GM12873 (cell line): ENCODE results near the gene BMPR1A.

Experiments used
- TF ChIP-seq, protein P1 (sequence below): IDR thresholded peaks from 2 replicates; pipeline ENCODE4 v1.5.1; 2012; ENCODE audit warnings: low read depth, mild to moderate bottlenecking, moderate library complexity, low read length, control low read depth; ENCODE audit not compliant: insufficient read depth; ENCODE audit errors: missing control alignments

BMPR1A gene

DNA sequence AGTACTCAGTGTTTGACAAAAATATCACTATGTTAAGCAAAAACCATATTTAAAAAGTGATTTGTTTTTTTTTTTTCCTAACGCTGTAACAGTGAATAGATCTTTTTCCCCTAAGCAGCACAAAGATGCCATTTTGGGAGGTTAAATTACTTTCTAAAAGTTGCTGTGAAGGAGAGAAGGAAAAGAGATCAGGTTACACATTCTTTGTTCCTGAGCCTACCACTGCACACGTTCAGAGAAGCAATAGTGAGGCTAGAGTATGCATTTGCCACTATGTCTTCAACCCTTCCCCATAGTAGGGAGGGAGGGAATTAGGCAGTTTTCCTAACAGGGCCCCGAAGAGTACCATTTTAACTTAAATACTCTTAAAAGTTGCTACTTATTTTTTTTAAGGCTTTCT is 38.9 kb downstream of the BMPR1A start:
- TF ChIP-seq, protein P1, sequence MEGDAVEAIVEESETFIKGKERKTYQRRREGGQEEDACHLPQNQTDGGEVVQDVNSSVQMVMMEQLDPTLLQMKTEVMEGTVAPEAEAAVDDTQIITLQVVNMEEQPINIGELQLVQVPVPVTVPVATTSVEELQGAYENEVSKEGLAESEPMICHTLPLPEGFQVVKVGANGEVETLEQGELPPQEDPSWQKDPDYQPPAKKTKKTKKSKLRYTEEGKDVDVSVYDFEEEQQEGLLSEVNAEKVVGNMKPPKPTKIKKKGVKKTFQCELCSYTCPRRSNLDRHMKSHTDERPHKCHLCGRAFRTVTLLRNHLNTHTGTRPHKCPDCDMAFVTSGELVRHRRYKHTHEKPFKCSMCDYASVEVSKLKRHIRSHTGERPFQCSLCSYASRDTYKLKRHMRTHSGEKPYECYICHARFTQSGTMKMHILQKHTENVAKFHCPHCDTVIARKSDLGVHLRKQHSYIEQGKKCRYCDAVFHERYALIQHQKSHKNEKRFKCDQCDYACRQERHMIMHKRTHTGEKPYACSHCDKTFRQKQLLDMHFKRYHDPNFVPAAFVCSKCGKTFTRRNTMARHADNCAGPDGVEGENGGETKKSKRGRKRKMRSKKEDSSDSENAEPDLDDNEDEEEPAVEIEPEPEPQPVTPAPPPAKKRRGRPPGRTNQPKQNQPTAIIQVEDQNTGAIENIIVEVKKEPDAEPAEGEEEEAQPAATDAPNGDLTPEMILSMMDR, result no peak

DNA sequence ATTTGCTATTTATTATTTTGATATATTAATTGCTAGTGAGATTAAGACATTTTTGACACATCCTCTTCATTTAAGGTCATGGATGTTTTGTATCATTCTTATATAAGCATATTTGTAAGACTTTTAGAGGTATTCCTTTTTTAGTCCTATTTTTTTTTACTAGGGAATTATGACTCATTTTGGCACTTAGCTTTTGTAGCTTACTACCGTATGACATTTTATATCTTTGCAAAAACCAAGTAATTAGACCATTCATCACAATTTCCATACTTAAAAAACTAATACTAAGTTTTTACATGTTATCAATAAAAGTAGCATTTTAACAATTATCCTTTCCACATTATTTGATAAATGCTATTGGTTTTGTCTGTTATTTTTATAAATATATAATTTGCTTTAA is 41.6 kb downstream of the BMPR1A start:
- TF ChIP-seq, protein P1, result no peak

DNA sequence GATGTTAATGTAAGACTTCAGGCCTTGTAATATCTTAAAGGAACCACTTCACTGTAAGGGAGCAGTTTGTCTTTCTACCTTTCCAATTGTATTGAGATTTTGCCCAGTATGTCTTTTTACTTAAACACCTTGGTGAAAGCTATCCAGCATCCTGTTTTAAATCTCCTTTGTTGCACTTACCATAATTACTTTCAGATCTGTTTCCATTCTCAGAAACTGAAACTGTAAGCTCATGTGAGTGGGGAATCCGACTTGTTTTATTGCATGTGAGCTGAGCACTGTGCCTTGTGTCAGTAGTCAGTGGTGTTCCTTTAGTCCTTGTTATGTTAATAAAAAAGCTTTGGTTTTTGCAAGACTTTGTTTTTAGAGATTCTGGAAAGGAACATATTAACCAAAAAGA is 42.2 kb downstream of the BMPR1A start:
- TF ChIP-seq, protein P1, result no peak

DNA sequence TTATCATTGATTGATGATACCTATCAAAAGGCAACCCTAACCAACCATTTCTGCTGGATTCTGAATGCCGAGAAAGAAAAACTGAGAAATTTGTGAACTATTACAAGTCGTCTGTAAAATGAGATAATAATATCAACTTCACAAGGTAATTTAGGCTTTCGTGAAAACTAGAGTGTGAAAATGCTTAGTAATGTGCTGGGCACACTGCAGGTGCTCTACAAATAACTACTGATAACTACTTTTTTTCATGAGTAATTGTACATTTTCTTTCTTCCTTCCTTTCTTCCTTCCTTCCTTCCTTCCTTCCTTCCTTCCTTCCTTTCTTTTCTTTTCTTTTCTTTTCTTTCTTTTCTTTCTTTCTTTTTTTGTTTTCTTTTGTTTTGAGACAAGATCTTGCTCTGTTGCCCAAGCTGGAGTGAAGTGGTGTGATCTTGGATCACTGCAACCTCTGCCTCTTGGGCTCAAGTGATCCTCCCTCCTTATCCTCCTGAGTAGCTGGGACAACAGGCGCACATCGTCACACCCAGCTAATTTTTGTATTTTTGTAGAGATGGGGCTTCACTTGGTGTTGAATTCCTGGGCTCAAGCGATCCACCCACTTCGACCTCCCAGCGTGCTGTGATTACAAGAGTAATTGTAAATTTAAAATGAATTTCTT is 42.9 kb downstream of the BMPR1A start:
- TF ChIP-seq, protein P1, result no peak

DNA sequence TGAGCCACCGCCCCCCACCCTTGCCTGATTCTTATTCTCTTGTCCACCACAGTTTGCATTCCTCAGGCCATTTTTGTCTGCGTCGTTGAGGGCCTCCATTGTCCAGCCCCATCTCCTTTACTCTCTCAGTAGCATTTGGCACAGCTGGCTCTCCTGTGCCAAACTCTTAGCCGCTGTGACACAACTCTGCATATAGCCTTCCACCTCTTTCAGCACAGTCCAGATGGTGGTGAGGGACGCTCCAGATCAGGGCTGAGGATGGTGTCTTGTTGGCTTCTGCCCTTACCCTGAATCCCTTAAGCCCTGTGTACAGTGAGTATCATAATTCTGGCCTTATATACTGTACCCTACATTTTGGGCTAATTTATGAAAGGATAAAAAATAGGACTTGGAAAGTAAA is 45.6 kb downstream of the BMPR1A start:
- TF ChIP-seq, protein P1, result no peak

DNA sequence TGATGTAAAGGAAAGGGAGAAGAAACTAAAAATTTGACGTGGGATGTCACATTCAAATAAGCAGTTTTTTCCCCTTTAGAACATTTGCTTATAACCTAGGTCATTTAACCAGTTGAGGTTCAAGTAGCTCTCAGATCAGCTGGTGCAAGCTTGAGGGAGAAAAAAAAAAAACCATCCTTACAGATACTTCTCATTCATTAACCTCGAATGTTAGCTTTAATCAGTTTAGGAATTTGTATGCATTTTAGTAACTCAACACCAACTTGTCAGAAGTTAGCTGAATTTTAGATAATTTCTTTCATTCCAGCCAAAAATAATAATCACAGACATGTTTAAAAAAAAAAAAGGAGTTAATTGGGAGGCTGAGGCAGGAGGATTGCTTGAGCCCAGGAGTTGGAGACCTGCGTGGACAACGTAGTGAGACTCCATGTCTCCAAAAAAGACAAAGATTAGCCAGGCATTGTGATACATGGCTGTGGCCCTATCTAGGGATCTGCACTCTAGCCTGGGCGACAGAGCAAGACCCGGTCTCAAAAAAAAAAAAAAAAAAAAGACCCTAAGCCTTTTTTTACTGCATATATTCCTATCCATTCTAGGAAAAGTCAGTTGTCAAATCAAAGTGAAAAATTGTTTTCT is 46.2 kb downstream of the BMPR1A start:
- TF ChIP-seq, protein P1, result no peak

DNA sequence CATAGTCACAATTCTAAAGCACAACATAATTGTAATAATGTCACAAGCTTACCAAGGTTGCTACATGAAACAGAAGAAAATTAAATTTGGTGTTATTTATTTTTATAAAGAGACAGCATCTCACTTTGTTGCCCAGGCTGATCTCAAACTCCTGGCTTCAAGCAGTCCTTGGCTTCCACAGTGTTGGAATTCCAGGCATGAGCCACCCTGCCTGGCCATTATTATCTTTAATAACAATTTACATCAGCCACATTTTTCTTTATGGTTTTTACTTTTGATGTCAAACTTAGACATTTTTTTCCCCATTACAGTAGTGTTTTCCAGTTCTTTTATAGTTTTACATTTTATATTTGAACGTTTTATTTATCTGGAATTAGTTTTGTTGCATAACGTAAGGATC is 46.7 kb downstream of the BMPR1A start:
- TF ChIP-seq, protein P1, result no peak
